ENCODE measurements around the gene KLK1. TPM values are rescaled to one million over a fixed set of nuclear protein-coding genes. Genes with fewer than 3 reads are reported as not detected.

Gene KLK1
- total and polyA plus RNA-seq, 2 of the 13 experiments (the other 11 are each of a cell fraction or from before 2014, with no cell fraction given): not detected

DNA sequence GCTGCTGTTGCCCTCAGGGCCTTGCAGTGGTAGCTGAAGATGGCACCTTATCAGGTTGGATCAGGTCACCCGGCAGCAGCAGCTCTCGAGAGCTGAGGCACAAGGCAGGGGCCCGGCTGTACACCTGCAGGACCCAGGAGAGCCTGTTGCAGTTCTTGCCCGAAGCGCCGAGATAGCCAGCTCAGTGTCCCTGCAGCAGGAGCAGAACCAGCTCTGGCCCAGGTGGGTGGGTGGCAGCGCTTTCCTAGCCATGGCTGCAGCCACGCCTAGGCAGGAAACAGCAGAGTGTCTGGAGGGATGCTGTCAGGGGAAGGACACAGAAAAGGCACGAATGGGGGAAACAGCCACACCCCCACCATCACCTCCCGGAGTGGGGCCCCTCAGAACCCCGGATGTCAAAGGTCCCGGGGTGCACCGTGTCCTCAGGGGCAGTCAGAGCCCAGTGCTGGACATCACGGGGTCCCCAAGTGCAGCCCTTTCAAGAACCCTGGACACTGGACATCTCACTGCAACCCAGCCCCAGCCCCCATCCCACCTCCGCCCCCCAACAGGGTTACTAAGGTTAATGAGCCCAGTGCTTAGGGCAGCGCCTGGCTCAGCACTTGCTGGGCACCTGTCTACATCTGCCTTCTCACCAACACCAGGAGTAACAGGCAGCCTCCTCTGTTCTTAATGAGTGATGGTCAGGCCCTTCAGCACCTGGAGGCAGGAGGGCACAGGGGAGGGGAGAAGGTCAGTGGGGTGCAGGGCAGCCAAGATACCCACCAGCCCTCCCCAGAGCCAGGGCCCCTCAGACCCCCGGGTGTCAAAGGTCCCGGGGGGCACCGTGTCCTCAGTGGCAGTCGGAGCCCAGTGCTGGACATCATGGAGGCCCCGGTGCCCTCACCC, 24.7 kb downstream of the KLK1 start (continued):
- TF ChIP-seq, protein P1, sequence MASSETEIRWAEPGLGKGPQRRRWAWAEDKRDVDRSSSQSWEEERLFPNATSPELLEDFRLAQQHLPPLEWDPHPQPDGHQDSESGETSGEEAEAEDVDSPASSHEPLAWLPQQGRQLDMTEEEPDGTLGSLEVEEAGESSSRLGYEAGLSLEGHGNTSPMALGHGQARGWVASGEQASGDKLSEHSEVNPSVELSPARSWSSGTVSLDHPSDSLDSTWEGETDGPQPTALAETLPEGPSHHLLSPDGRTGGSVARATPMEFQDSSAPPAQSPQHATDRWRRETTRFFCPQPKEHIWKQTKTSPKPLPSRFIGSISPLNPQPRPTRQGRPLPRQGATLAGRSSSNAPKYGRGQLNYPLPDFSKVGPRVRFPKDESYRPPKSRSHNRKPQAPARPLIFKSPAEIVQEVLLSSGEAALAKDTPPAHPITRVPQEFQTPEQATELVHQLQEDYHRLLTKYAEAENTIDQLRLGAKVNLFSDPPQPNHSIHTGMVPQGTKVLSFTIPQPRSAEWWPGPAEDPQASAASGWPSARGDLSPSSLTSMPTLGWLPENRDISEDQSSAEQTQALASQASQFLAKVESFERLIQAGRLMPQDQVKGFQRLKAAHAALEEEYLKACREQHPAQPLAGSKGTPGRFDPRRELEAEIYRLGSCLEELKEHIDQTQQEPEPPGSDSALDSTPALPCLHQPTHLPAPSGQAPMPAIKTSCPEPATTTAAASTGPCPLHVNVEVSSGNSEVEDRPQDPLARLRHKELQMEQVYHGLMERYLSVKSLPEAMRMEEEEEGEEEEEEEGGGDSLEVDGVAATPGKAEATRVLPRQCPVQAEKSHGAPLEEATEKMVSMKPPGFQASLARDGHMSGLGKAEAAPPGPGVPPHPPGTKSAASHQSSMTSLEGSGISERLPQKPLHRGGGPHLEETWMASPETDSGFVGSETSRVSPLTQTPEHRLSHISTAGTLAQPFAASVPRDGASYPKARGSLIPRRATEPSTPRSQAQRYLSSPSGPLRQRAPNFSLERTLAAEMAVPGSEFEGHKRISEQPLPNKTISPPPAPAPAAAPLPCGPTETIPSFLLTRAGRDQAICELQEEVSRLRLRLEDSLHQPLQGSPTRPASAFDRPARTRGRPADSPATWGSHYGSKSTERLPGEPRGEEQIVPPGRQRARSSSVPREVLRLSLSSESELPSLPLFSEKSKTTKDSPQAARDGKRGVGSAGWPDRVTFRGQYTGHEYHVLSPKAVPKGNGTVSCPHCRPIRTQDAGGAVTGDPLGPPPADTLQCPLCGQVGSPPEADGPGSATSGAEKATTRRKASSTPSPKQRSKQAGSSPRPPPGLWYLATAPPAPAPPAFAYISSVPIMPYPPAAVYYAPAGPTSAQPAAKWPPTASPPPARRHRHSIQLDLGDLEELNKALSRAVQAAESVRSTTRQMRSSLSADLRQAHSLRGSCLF (CRISPR knock-in tag; IDR thresholded peaks at IDR 0.05; ENCODE audit: borderline replicate concordance): no peak
- TF ChIP-seq RXRA (CRISPR knock-in tag; IDR thresholded peaks at IDR 0.05): no peak
- TF ChIP-seq MAFF (IDR thresholded peaks at IDR 0.05; ENCODE audit: low read depth, low read length): no peak
- no peak for TF ChIP-seq SP2 (CRISPR knock-in tag; IDR thresholded peaks at IDR 0.05)
- TF ChIP-seq MEIS1 (CRISPR knock-in tag; IDR thresholded peaks at IDR 0.05; ENCODE audit: borderline replicate concordance): no peak
- TF ChIP-seq ATF6 (CRISPR knock-in tag; conservative IDR thresholded peaks at IDR 0.05): no peak
- TF ChIP-seq ATRX (CRISPR knock-in tag; IDR thresholded peaks at IDR 0.05; ENCODE audit: borderline replicate concordance): no peak

Data from HepG2 (cell line).